Subcutaneous abdominal adipose tissue (tissue), 5 donors: ENCODE results near the gene ABCC10.
"Not testable (repeated sequence)": the region's sequence is repeated elsewhere in the genome, so short reads cannot be mapped to it uniquely, and the experiment has no call there.

ENCODE experiments used
- H3K27ac ChIP-seq: one replicate; pipeline ENCODE4 v1.7.0; 2013; ENCODE audit warnings: low read depth, mild to moderate bottlenecking, inconsistent platforms, low read length, moderate library complexity
- H3K27me3 ChIP-seq, 5 donors: one replicate each; pipeline ENCODE4 v1.7.0; 2013; ENCODE audit warnings: low read length in 5 of 5, inconsistent platforms in 1 of 5; ENCODE audit not compliant: control insufficient read depth in 5 of 5, insufficient read depth in 4 of 5
- H3K36me3 ChIP-seq, 5 donors: one replicate each; pipeline ENCODE4 v1.7.0; 2013; ENCODE audit warnings: low read length in 5 of 5; ENCODE audit not compliant: control insufficient read depth in 5 of 5, insufficient read depth in 5 of 5
- H3K4me1 ChIP-seq, 5 donors: one replicate each; pipeline ENCODE4 v1.7.0; 2013; ENCODE audit warnings: low read length in 5 of 5, mild to moderate bottlenecking in 3 of 5, moderate library complexity in 1 of 5; ENCODE audit not compliant: control insufficient read depth in 5 of 5, insufficient read depth in 5 of 5
- H3K4me3 ChIP-seq, 5 donors: one replicate each; pipeline ENCODE4 v1.7.0; 2013; ENCODE audit warnings: low read length in 5 of 5, low read depth in 1 of 5
- H3K9ac ChIP-seq, 5 donors: one replicate each; pipeline ENCODE4 v1.7.0; 2013; ENCODE audit warnings: low read length in 5 of 5, mild to moderate bottlenecking in 4 of 5, moderate library complexity in 3 of 5
- H3K9me3 ChIP-seq, 5 donors: one replicate each; pipeline ENCODE4 v1.7.0; 2013; ENCODE audit warnings: low read length in 5 of 5; ENCODE audit not compliant: control insufficient read depth in 5 of 5
- donor health status: healthy.
- donor health status: healthy.
- donor health status: healthy.
- donor health status: healthy.
- donor health status: healthy.

The ABCC10 gene

DNA sequence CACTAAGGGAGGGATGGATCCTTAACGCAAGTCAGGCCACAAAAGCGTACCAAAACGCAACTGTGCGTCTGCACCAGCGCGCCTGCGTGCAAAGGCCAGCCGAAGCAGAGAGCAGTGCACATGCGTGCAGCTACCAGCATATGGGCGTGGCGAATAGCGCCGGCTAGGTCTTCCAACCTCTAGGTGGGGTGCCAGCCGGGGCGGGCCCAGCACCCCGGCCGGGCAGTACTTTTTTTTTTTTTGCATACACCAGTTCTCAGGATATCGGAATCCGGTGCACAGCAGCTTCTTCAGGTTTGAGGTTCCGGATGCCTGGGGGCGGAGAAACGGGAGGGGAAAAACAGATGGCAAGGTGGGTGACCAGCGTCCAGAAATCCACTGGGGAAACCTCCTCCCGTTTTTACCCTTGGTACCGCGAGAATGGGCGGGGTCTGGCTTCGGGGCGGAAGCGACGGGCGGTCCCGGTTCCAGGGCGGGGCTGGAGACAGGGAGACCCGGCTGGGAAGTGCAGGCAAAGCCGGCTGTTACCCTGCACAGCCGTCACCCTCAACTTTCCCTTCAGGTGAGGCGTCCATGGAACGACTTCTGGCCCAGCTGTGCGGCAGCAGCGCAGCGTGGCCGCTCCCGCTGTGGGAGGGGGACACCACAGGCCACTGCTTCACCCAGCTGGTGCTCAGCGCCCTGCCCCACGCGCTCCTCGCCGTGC lies at the start of gene ABCC10:
Gene ABCC10 (plus strand): TSS at position 136 of the 706 bp plus-strand sequence. CDS start 438 bp downstream, at position 574.
- H3K36me3 ChIP-seq, result peaks cover 0 to 8% (median 7%) of the 10 kb centered on the region in 5 donors
- peak within 1 kb of the TSS; percentile 82 to 97 (median 86) for H3K4me3 ChIP-seq
- no peaks in the 10 kb centered on the region for H3K27me3 ChIP-seq
- H3K27ac ChIP-seq, result peak within 1 kb of the TSS; percentile 86
- H3K9me3 ChIP-seq, result no peaks in the 10 kb centered on the region
- H3K9ac ChIP-seq, result peak within 1 kb of the TSS; percentile 71 to 92 (median 72)
- H3K4me1 ChIP-seq, result peaks cover 3 to 23% (median 18%) of the 10 kb centered on the region in 5 donors

DNA sequence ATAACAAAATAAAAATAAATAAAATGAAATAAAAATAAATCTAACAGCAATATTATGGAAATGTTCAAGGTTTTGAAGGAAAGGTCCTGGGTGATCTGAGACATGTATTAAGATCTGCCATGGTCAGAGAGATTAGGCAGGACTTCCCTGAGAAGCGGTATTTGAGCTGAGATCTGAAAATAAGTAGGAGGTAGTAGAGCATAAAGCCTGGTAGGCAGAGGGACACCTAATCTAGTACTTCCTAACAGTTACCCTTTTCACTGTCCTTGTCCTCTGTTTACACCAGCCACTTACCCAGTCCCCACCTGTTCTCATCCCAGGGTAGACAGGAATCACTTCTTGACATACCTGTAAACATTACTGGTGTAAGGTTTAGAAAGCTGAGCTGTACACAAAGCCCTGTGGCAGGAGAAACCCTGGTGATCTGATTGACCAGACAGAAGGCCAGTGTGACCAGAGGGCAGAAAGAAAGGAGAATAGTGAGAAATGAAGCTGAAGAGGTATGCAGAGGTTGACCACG lies 49.6 kb upstream of the ABCC10 start:
- Histone ChIP-seq H3K4me1 (no peaks in the 10 kb centered on the region), H3K36me3 (no peaks in the 10 kb centered on the region), H3K9ac (no peak overlapping the region), H3K27me3 (no peaks in the 10 kb centered on the region), H3K27ac (no peak overlapping the region), H3K9me3 (no peaks in the 10 kb centered on the region), H3K4me3 (no peak overlapping the region)

- Histone ChIP-seq H3K27ac (no peak overlapping the region), H3K4me3 (no peak overlapping the region), H3K9ac (no peak overlapping the region), H3K36me3 (no peaks in the 10 kb centered on the region), H3K4me1 (peaks cover 0 to 5% (median 0%) of the 10 kb centered on the region in 5 donors), H3K27me3 (no peaks in the 10 kb centered on the region), H3K9me3 (no peaks in the 10 kb centered on the region)
These were observed 48.7 kb upstream of the ABCC10 start for GRCh38 chr6:43378631-43379030.

- not testable (repeated sequence) for H3K4me1 ChIP-seq, H3K4me3 ChIP-seq, H3K36me3 ChIP-seq, H3K27ac ChIP-seq, H3K9me3 ChIP-seq, H3K27me3 ChIP-seq, H3K9ac ChIP-seq
These were observed 46.5 kb upstream of the ABCC10 start for GRCh38 chr6:43380858-43381257.

DNA sequence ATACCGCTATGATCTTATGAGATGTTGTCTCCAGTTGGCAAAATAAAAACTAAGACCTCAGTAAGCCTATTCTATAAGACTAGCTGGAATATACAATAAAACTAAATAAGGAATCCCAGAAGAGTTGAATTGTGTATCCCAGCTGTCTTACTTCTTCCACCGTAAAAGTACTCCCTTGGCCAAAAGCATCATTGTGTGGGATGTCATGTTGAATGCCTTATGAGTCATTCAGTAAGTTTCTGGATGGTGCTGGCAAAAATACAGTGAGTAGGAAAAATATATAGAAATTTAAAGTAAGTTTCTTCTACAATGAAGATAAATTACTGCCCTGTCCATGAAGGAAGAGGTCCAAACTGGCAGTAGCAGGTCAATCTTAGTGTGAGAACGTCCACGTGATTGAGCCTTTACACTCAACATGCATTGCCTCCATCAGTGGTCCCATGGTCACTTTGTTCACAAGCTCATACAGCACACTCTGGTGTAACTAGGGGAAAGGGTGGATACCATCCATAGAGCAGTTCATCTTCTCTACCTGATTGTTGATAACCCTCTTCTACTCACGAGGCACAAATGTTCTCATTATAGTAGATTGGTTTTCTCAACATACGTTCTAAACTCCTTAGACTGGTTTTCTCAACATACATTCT lies 44.2 kb upstream of the ABCC10 start:
- H3K4me3 ChIP-seq, result no peak overlapping the region
- H3K27ac ChIP-seq, result no peak overlapping the region
- peaks cover 0 to 3% (median 0%) of the 10 kb centered on the region in 5 donors for H3K27me3 ChIP-seq
- no peak overlapping the region for H3K9ac ChIP-seq
- H3K36me3 ChIP-seq, result no peaks in the 10 kb centered on the region
- H3K4me1 ChIP-seq, result peaks cover 0 to 5% (median 0%) of the 10 kb centered on the region in 5 donors
- no peaks in the 10 kb centered on the region for H3K9me3 ChIP-seq

DNA sequence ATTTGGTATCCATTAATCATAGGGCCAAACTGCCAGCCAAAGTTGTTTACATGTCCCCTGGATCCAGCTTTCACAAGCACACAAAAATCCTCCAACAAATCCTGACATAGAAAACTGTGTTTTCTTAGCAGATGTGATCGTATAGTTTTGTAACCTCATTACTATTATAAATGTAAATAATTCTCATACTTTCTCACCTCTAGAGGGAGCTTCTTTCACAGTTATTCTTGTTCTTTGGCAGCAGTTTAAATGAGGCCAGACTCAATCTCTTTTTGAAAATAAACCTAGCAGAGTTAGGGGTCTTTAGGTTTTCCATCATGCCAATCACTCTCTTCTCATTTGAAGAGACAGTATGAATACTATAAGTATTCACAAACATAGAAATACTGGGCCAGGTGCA lies 40.8 kb upstream of the ABCC10 start:
- H3K9me3 ChIP-seq, result no peaks in the 10 kb centered on the region
- no peak overlapping the region for H3K9ac ChIP-seq

GRCh38 chr6:43389730-43390295 lies 37.5 kb upstream of the ABCC10 start:
- Histone ChIP-seq H3K9me3 (no peaks in the 10 kb centered on the region), H3K27me3 (peaks cover 0 to 18% (median 11%) of the 10 kb centered on the region in 5 donors), H3K4me1 (no peaks in the 10 kb centered on the region), H3K27ac (no peak overlapping the region), H3K4me3 (no peak overlapping the region), H3K36me3 (no peaks in the 10 kb centered on the region), H3K9ac (no peak overlapping the region)

More for the DNA sequence above, 40.8 kb upstream of the ABCC10 start:
- Histone ChIP-seq H3K36me3 (no peaks in the 10 kb centered on the region), H3K4me1 (peaks cover 0 to 5% (median 0%) of the 10 kb centered on the region in 5 donors), H3K27ac (no peak overlapping the region), H3K4me3 (no peak overlapping the region), H3K27me3 (peaks cover 0 to 13% (median 9%) of the 10 kb centered on the region in 5 donors)

- not testable (repeated sequence) for H3K9ac ChIP-seq, H3K27ac ChIP-seq, H3K36me3 ChIP-seq, H3K4me1 ChIP-seq, H3K9me3 ChIP-seq, H3K4me3 ChIP-seq
- peaks cover 0 to 18% (median 11%) of the 10 kb centered on the region in 5 donors for H3K27me3 ChIP-seq
These were observed 36.4 kb upstream of the ABCC10 start for GRCh38 chr6:43390753-43391439.

GRCh38 chr6:43391440-43392031 lies 35.8 kb upstream of the ABCC10 start:
- Histone ChIP-seq H3K4me1 (no peaks in the 10 kb centered on the region), H3K4me3 (no peak overlapping the region), H3K36me3 (no peaks in the 10 kb centered on the region), H3K9me3 (no peaks in the 10 kb centered on the region), H3K9ac (peak overlapping the region in 1 of 5 donors; percentile 1), H3K27ac (no peak overlapping the region), H3K27me3 (peaks cover 0 to 18% (median 11%) of the 10 kb centered on the region in 5 donors)
